Kidney glomerular epithelial cell (primary cell): ENCODE data around the gene ZNF416.

Source experiments
- DNase-seq: peaks from one replicate; lab custom pipeline; 2025; lab: John Stamatoyannopoulos, UW

Gene ZNF416

GRCh38 chr19:57559008-57559403, 19.7 kb downstream of the ZNF416 start:
- DNase-seq, result peak; percentile 33

- no peak for DNase-seq
Observed at GRCh38 chr19:57558525-57558924, 20.2 kb downstream of the ZNF416 start.

GRCh38 chr19:57557659-57558058, 21.1 kb downstream of the ZNF416 start:
- DNase-seq, result no peak

- no peak for DNase-seq
Observed at GRCh38 chr19:57552432-57552831, 26.3 kb downstream of the ZNF416 start.

- no peak for DNase-seq
Observed at GRCh38 chr19:57546513-57546912, 32.2 kb downstream of the ZNF416 start.

- DNase-seq, result no peak
Observed at GRCh38 chr19:57537953-57538547, 40.7 kb downstream of the ZNF416 start.

- peak; percentile 85 for DNase-seq
Observed at GRCh38 chr19:57527136-57527881, 51.4 kb downstream of the ZNF416 start, which contains the start of gene ZNF549. ZNF549 (plus strand) TSS chr19:57527356; CDS start chr19:57527574, 218 bp downstream.
